BLaER1 (cell line): ENCODE measurements around the gene ZBTB7A.

ENCODE experiments used
- H3K27ac ChIP-seq: shearing (Covaris generic); formaldehyde crosslinking; 2 replicates; pipeline ENCODE4 v1.8.1; 2022
- H3K27me3 ChIP-seq: shearing (Covaris generic); formaldehyde crosslinking; 2 replicates; pipeline ENCODE4 v1.8.1; 2022
- H3K36me3 ChIP-seq: shearing (Covaris generic); formaldehyde crosslinking; 2 replicates; pipeline ENCODE4 v1.8.1; 2022
- H3K4me1 ChIP-seq: shearing (Covaris generic); formaldehyde crosslinking; 2 replicates; pipeline ENCODE4 v1.8.1; 2022
- H3K4me2 ChIP-seq: shearing (Covaris generic); formaldehyde crosslinking; 2 replicates; pipeline ENCODE4 v1.8.1; 2022
- H3K4me3 ChIP-seq: shearing (Covaris generic); formaldehyde crosslinking; 2 replicates; pipeline ENCODE4 v1.8.1; 2022
- H3K9ac ChIP-seq: shearing (Covaris generic); formaldehyde crosslinking; 2 replicates; pipeline ENCODE4 v1.8.1; 2022
- H3K9me3 ChIP-seq: shearing (Covaris generic); formaldehyde crosslinking; 2 replicates; pipeline ENCODE4 v1.8.1; 2022
- H4K20me1 ChIP-seq: shearing (Covaris generic); formaldehyde crosslinking; 2 replicates; pipeline ENCODE4 v1.8.1; 2022
- Cebpa-rat ChIP-seq: shearing (Covaris generic); IDR thresholded peaks from 2 replicates; pipeline ENCODE4 v1.8.1; 2022

The ZBTB7A gene

DNA sequence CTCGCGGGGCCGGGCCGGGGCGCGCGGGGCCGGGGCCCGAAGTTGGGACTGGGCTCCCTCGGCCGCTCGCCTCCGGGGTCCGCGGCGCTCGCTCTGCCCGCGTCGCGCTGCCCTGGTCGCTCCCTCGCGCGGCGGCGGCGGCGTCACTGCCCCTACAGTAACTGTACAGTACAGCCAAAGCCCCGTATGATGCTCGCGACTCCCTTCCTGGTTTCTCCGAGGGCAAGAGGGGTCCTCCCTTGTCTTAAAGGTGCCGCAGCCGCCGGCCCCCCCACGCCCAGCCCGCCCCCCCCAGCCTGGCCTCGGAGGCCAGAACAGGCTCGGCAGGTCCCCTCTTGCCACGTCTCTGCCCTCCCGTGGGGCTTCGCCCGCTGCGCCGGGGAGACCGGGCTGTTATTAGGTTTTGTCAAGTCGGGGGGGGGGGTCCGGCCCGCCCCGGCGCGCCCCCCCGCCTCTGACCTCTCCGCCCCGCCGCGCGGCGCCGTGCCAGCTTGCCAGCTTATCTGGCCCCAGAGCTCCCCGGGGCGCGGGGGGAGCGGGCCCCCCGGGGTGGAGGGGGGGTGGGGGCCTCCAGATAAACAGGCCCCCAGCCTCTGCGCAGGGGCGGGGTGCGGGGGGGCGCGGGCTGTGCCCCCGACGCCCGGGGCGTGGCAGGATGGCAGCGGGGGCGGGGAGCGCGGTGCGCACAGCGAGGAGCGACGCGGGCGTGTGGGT, at the start of gene ZBTB7A:
Gene ZBTB7A, minus strand, starts transcription at position 218 of the 714 bp plus-strand sequence. CDS start 11,667 bp downstream, outside the sequence.
- H3K36me3 ChIP-seq, result peaks cover 22% of the 10 kb centered on the region

DNA sequence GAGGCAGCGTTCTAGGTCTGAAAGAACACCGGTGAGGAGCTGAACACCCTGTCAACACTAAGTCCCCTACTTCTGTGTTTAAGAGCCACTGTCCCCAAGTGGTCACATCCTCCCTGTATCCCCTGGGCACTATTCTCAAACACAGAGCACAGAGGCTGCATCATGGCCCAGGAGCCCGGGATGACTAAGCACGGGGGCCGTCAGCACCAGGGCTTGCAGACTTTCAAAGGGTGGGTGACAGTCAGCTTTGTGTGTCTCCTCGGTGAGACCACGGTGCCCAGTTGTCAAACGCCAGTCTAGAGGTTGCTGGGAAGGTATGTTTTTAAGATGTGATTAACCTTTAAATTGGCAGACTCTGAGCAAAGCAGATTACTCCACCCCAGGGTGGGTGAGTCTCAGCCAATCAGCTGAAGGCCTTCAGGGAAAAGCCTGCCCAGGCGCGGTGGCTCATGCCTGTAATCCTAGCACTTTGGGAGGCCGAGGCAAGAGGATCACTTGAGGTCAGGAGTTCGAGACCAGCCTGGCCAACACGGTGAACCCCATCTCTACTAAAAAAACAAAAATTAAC, 49.2 kb upstream of the ZBTB7A start:
- Histone ChIP-seq H3K9me3 (no peaks in the 10 kb centered on the region; the same call in 1 of the 2 replicates), H4K20me1 (peaks cover 100% of the 10 kb centered on the region), H3K4me3 (no peak overlapping the region), H3K9ac (peak overlapping the region; percentile 57), H3K27me3 (no peaks in the 10 kb centered on the region), H3K36me3 (peaks cover 75% of the 10 kb centered on the region), H3K4me1 (peaks cover 59% of the 10 kb centered on the region), H3K27ac (peak overlapping the region; percentile 18; the same call in 1 of the 2 replicates), H3K4me2 (peak overlapping the region; percentile 93)
- no peak for TF ChIP-seq Cebpa-rat

More for the DNA sequence above, at the start of gene ZBTB7A:
- Histone ChIP-seq H3K9ac (peak within 1 kb of the TSS; percentile 93), H3K4me2 (peak within 1 kb of the TSS; percentile 93), H3K4me3 (peak within 1 kb of the TSS; percentile 89), H3K4me1 (peaks cover 45% of the 10 kb centered on the region), H3K27ac (peak within 1 kb of the TSS; percentile 90), H4K20me1 (peaks cover 34% of the 10 kb centered on the region), H3K27me3 (no peaks in the 10 kb centered on the region), H3K9me3 (no peaks in the 10 kb centered on the region)
- TF ChIP-seq Cebpa-rat, result no peak

DNA sequence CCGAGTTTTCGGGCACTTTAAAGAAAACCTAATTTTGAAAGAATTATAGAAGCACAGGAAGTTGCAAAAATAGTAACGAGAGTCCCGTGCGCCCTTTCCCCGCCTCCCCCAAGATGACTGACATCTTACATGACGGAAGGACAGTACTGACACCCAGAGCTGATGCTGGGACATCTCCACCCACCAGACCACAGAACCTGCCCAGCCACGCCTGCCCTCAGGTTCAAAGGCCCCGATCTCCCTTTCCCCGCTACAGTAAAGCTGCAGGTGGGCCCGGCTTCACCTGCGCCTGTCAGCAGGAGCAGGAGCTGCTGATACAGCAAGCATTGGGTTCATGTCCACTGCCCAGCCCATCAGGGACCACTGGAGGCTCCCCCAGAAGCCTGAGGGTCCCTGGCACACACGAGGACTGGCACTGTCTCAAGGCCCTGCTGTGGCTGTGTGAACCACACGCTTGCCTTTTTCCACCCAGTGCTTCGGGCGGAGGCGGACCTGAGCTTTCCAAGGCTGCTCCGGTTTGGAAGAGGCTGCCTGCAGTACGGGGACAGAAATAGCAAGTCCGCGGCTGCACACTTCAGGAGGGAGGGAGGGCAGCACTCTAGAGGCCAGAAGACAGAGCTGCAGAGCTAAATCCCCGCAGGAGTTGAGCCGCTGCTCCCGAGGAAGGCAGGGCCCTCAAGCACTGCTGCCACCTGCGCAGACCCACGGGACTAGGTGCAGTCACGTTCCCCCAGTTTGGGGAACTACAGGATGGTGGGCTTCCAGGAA, 48.5 kb upstream of the ZBTB7A start:
- H3K36me3 ChIP-seq, result peaks cover 75% of the 10 kb centered on the region
- TF ChIP-seq Cebpa-rat, result no peak
- peaks cover 100% of the 10 kb centered on the region for H4K20me1 ChIP-seq
- H3K9me3 ChIP-seq, result no peaks in the 10 kb centered on the region; the same call in 1 of the 2 replicates
- H3K4me2 ChIP-seq, result peak overlapping the region; percentile 93
- peaks cover 63% of the 10 kb centered on the region for H3K4me1 ChIP-seq
- H3K27ac ChIP-seq, result peak overlapping the region; percentile 47
- peak overlapping the region; percentile 56 for H3K4me3 ChIP-seq
- H3K27me3 ChIP-seq, result no peaks in the 10 kb centered on the region
- peak overlapping the region; percentile 57 for H3K9ac ChIP-seq

DNA sequence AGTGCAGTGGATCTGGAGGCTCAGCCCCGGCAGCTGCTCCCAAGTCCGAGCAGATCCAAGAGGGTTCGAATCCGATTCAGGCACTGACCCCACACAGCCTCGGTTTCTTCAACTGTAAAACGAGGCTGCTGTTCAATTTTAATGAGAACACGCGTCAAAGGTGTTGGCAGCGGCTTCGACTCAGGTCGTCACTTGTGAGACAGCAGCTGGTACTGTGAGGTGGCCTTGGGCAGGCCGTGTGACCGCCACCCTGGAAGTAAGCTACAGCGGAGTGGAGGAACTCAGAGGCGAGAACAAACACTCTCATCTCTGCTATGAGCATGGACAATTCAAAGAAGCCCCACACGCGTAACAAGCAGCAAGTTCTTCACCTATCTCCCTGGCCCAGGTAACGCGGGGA, 47.5 kb upstream of the ZBTB7A start:
- peak overlapping the region; percentile 93 for H3K4me2 ChIP-seq
- H3K9me3 ChIP-seq, result no peaks in the 10 kb centered on the region; the same call in 1 of the 2 replicates
- no peak overlapping the region for H3K9ac ChIP-seq
- H3K4me1 ChIP-seq, result peaks cover 74% of the 10 kb centered on the region
- H3K27ac ChIP-seq, result no peak overlapping the region
- H3K4me3 ChIP-seq, result no peak overlapping the region
- peaks cover 98% of the 10 kb centered on the region for H4K20me1 ChIP-seq
- TF ChIP-seq Cebpa-rat, result no peak
- peaks cover 76% of the 10 kb centered on the region for H3K36me3 ChIP-seq
- H3K27me3 ChIP-seq, result no peaks in the 10 kb centered on the region

DNA sequence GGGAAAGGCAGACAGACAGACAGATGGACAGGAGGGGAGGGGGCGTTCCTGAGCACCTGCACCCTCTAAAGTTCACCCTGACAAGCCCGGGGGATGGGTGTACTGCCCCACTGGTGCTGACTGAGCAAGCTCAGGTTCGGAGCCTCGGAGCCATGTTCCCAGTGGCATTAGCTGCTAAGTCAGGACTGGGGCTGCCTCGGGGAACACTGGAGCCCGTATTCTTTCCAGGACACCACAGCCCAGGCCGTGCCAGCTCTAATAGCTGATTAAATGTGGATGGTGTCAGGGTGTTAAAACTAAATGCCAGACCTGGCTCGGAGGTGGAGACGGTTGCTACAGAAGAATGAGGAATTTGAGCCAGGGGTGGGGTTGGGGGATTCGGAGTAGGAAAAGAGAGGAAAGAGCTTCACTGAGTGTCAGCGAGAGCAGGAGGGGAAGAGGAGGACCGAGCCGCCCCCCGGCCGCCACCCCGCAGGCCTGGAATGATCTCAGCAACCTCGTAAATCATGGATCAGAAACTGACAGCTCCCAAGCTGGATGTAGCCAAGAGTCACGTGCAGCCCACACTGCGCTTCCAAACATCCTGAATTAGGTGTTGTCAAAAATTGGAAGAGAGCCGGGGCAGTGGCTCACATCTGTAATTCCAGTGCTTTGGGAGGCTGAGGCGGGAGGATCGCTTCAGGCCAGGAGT, 46.8 kb upstream of the ZBTB7A start:
- Histone ChIP-seq H3K36me3 (peaks cover 81% of the 10 kb centered on the region), H3K9me3 (no peaks in the 10 kb centered on the region; the same call in 1 of the 2 replicates), H3K4me3 (no peak overlapping the region), H3K27me3 (no peaks in the 10 kb centered on the region), H3K4me1 (peaks cover 80% of the 10 kb centered on the region), H3K4me2 (peak overlapping the region; percentile 93), H3K27ac (no peak overlapping the region), H3K9ac (no peak overlapping the region), H4K20me1 (peaks cover 92% of the 10 kb centered on the region)
- TF ChIP-seq Cebpa-rat, result no peak

DNA sequence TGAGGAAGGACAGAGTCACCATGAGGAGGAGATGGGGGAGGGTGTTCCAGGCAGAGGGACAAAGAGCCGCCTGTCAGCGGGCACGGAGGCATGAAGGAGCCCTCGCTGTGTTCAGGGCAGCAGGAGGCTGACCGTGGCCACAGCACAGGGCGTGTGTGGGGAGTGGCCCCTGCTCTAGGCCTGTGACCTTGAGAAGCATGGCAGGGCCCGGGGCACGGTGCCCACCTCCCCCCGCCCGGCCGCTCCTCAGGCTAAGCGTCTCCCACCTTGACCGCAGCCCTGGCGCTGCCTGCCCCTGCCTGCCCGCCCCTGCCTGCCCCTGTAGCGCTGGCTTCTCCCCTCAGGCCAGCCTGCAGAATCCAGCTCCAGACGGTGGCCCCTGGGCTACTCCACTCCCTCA, 45.7 kb upstream of the ZBTB7A start:
- H3K27ac ChIP-seq, result no peak overlapping the region
- H3K36me3 ChIP-seq, result peaks cover 81% of the 10 kb centered on the region
- H4K20me1 ChIP-seq, result peaks cover 80% of the 10 kb centered on the region
- no peak for TF ChIP-seq Cebpa-rat
- H3K4me1 ChIP-seq, result peaks cover 84% of the 10 kb centered on the region
- peak overlapping the region; percentile 93 for H3K4me2 ChIP-seq
- H3K9me3 ChIP-seq, result no peaks in the 10 kb centered on the region; the same call in 1 of the 2 replicates
- 0 out of 2 replicates have a peak overlapping the region, but pooled peaks have one; percentile 55 for H3K9ac ChIP-seq
- no peak overlapping the region for H3K4me3 ChIP-seq
- no peaks in the 10 kb centered on the region for H3K27me3 ChIP-seq

DNA sequence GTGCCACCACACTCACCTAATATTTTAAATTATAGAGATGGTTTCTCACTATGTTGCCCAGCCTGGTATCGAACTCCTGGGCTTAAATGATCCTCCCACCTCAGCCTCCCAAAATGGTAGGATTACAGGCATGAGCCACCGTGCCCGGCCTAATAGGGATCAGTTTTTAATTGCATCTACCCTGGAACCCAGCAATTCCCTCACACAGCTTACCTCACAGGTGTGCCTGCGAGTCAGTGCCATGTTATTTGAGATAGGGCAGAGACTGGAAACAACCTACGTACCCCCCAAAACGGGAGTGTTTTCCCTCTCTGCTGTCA, 42.9 kb upstream of the ZBTB7A start:
- no peaks in the 10 kb centered on the region; the same call in 1 of the 2 replicates for H3K9me3 ChIP-seq
- no peaks in the 10 kb centered on the region for H3K27me3 ChIP-seq
- H3K4me3 ChIP-seq, result no peak overlapping the region
- peaks cover 59% of the 10 kb centered on the region for H4K20me1 ChIP-seq
- 0 out of 2 replicates have a peak overlapping the region, but pooled peaks have one; percentile 41 for H3K9ac ChIP-seq
- peak overlapping the region; percentile 64 for H3K4me2 ChIP-seq
- H3K4me1 ChIP-seq, result peaks cover 83% of the 10 kb centered on the region
- TF ChIP-seq Cebpa-rat, result no peak
- H3K36me3 ChIP-seq, result peaks cover 84% of the 10 kb centered on the region
- H3K27ac ChIP-seq, result no peak overlapping the region; the same call in 1 of the 2 replicates

DNA sequence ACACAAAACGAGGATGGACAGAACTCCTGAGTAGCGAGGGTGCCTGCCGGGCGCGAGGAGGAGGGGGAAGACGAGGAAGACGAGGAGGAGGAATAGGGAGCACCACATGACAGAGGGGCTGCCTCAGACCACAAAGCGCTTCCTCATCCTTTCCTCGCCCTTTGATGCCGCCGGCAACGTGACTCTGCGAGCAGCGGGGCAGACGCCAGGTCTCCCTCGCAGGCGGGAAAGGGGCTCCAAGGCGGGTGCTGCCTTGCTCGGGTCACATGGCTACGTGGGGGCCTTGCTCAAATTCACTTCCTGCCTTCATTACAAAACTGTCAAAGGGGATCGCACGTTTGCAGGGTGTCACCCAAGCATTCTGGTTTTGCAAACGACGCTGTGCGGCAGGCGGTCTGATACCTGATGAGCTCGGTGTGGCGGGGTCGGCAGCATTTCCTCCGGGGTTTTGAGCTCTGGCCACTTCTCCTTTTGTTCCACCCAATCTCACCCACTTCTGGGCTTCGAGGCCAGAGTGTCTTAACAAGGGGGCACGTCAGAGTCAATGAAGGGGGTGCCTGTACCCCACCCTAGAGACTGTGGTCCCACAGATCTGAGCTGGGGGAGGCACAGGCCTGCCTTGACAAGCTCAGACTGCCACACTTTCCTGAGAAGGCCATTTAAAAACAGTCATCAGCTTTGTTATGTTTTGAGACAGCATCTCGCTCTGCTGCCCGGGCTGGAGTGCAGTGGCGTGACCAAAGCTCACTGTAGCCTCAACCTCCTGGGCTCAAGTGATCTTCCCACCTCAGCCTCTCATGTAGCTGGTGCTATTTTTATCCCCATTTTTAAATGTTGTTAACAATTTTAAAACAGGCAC, 42.3 kb upstream of the ZBTB7A start:
- Histone ChIP-seq H3K4me1 (peaks cover 83% of the 10 kb centered on the region), H3K4me2 (peak overlapping the region; percentile 64), H3K36me3 (peaks cover 82% of the 10 kb centered on the region), H4K20me1 (peaks cover 59% of the 10 kb centered on the region), H3K27ac (peak overlapping the region; percentile 4; the same call in 1 of the 2 replicates), H3K4me3 (no peak overlapping the region), H3K9ac (peak overlapping the region; percentile 41; the same call in 1 of the 2 replicates), H3K9me3 (no peaks in the 10 kb centered on the region; the same call in 1 of the 2 replicates), H3K27me3 (no peaks in the 10 kb centered on the region)
- TF ChIP-seq Cebpa-rat, result no peak
